ENCODE results near the gene PEX6.
A peak's percentile ranks its signal among the peaks of the same experiment; 100 is the strongest.
"Not testable (repeated sequence)": the region's sequence is repeated elsewhere in the genome, so short reads cannot be mapped to it uniquely, and the experiment has no call there.

PEX6 gene

GRCh38 chr6:42967228-42967627 is 11.8 kb downstream of the PEX6 start:
- no peak for DNase-seq (ENCODE audit: low read depth in 2 of 2)

- DNase-seq (ENCODE audit: low read depth in 2 of 2) = no peak
These were observed 12.4 kb downstream of the PEX6 start for GRCh38 chr6:42966571-42966970.

- no peak for DNase-seq (ENCODE audit: low read depth in 2 of 2)
These were observed 15.0 kb downstream of the PEX6 start for GRCh38 chr6:42963855-42964605.

GRCh38 chr6:42963179-42963854 is 15.7 kb downstream of the PEX6 start:
- DNase-seq (ENCODE audit: low read depth in 2 of 2) = no peak

- DNase-seq (ENCODE audit: low read depth in 2 of 2) = no peak
These were observed 16.3 kb downstream of the PEX6 start for GRCh38 chr6:42962502-42963178.

DNA sequence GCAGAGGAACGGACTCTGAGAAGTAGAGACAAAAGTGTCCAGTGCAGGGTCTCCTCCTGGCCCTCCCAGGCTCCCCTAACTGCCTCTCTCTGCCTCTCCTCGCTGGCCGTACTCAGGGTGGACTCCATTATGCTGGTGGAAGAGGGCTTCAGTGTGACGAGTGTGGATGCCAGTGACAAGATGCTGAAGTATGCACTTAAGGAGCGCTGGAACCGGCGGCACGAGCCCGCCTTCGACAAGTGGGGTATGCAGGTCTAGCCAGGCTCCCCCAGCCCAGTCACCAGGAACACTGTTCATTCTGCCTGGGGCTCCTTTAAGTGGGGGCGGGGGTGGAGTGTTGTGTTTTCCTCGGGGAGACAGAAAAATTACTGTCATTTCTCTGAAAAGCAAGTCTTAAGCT is 16.9 kb downstream of the PEX6 start:
- no peak for DNase-seq (ENCODE audit: low read depth in 2 of 2)

GRCh38 chr6:42961020-42961470 is 17.9 kb downstream of the PEX6 start:
- DNase-seq (ENCODE audit: low read depth in 2 of 2) = no peak

GRCh38 chr6:42960243-42961019 is 18.6 kb downstream of the PEX6 start, which contains the start of gene GNMT:
TSS of gene GNMT (plus strand) at chr6:42960754. CDS start at chr6:42960768, 14 bp downstream.
- DNase-seq (ENCODE audit: low read depth in 2 of 2) = peak in 1 of 2 donors; percentile 17

DNA sequence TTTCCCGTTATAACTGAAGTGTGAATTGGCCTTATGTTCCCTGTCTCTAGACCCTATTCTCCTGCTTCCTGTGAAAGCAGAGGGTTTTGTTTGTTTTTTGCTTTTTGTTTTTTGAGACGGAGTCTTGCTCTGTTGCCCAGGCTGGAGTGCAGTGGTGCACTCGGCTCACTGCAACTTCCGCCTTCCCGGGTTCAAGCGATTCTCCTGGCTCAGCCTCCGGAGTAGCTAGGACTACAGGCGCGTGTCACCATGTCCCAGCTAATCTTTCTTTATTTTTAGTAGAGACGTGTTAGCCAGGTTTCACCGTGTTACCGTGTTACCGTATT is 19.1 kb downstream of the PEX6 start:
- no peak for DNase-seq (ENCODE audit: low read depth in 2 of 2)

DNA sequence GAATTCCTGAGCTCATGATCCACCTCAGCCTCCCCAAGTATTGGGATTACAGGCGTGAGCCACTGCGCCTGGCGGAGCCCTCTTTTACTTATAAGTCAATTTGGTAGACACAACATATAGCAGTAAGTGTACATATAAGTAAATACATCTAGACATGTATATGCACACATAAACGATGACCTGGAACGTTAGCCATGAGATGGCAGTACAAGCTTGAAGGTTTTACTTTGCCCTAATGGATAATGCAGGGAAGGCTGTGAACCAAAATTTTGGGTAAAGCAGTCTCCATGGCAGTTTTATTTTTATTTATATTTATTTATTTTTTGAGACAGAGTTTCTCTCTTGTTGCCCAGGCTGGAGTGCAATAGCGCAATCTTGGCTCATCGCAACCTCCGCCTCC is 20.9 kb downstream of the PEX6 start:
- DNase-seq (ENCODE audit: low read depth in 2 of 2) = no peak

DNA sequence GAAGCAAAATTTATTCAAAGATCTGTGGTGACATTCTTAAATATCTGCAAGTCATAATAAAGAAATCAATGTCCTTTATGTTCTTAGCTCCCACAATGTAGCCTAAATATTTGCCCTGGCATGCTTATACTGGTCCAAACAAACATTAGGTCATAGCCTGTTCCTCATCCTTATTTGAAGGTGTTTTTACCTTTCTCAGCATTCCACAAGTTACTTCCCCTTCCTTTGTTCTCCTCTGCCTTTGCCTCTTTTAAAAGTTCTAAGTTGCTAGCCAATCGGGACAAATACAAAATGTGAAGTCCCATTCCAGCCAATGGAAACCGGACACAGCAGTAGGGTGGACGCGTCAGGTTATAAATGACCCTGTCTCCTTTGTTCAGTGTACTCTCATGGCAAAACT is 24.6 kb downstream of the PEX6 start:
- not testable (repeated sequence) for DNase-seq (ENCODE audit: low read depth in 2 of 2)

GRCh38 chr6:42952389-42952788 is 26.6 kb downstream of the PEX6 start:
- DNase-seq (ENCODE audit: low read depth in 2 of 2) = no peak

DNA sequence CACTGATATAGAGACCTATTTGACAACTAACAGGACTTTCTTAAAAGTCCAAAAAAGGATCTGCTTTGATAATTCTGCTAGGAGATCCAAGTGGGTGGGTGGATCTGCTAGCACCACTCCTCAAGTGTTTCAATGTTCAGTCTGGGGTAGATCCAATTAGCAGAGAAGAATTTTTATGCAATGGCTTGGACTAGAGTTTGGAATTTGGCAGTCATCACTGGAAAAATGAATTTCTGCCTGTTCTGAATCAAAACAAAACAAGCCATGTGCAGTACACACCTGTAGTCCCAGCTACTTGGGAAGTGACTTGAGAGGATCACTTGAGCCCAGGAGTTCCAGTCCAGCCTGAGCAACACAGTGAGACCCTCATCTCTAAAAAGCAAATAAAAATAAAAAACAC is 31.0 kb downstream of the PEX6 start:
- no peak for DNase-seq (ENCODE audit: low read depth in 2 of 2)

DNA sequence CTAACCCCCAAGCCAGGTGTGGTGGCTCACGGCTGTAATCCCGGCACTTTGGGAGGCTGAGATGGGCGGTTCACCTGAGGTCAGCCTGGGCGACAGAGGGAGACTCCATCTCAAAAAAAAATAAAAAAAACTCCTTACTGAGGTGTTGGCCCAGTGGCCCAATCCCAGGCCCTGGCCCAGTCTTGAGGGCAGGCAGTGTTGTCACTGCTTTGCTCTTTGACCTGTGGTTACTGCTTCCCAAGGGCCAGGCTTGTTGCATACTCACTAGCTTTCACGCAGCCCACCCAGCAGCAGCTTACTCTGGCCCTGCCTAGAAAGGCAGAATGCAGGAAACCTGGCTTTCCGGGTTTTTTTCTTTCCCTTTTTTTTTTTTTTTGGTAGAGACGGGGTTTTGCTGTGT is 36.5 kb downstream of the PEX6 start:
- no peak for DNase-seq (ENCODE audit: low read depth in 2 of 2)

DNA sequence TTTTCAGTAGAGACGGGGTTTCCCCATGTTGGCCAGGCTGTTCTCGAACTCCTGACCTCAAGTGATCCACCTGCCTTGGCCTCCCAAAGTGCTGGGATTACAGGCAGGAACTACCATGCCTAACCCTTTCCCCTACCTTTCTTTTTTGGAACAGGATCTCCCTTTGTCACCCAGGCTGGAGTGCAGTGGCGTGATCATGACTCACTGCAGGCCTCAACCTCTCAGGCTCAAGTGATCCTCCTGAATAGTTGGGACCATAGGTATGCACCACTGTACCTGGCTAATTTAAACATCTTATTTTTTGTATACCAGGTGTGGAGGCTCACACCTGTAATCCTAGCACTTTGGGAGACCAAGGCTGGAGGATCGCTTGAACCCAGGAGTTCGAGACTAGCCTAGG is 37.6 kb downstream of the PEX6 start:
- DNase-seq (ENCODE audit: low read depth in 2 of 2) = not testable (repeated sequence)

DNA sequence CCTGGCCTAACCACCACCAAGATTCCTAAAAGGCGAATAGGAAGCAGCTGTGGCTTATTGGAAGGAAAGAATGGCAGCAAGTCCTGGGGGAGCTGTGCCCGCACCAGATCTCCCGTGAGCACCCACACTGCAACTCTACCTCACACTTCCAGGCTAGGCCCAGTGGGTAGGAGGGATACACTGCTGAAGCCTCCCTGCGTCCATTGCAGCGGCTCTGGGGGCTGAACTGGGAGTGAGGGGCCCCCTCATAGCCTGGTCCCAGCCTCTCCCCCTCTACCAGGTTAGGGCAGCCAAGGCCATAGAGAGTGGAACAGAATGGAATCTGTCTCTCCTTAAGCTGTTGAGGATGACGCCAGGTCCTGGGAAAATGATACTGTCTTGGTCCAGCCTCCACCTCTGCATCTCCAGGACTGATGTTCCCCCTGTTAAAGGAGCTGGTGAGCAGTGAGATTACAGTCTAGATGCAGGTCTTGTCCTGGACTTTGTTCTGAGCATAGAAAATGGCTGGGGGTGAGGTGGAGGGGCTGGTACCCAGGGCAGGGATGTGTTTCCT is 38.4 kb downstream of the PEX6 start:
- no peak for DNase-seq (ENCODE audit: low read depth in 2 of 2)

GRCh38 chr6:42939810-42940167 is 39.2 kb downstream of the PEX6 start:
- no peak for DNase-seq (ENCODE audit: low read depth in 2 of 2)

GRCh38 chr6:42938987-42939809 is 39.8 kb downstream of the PEX6 start:
- DNase-seq (ENCODE audit: low read depth in 2 of 2) = no peak

DNA sequence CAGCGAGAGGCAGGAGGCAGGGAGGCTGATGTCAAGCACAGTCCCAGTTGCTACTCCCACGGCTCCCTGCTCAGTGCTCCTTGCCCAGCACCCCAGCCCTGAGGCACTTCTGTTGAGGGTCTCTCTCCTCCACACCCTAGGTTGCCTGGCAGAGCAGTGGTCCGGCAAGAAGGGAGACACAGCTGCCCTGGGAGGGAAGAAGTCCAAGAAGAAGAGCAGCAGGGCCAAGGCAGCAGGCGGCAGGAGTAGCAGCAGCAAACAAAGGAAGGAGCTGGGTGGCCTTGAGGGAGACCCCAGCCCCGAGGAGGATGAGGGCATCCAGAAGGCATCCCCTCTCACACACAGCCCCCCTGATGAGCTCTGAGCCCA is 40.6 kb downstream of the PEX6 start:
- DNase-seq (ENCODE audit: low read depth in 2 of 2) = no peak

DNA sequence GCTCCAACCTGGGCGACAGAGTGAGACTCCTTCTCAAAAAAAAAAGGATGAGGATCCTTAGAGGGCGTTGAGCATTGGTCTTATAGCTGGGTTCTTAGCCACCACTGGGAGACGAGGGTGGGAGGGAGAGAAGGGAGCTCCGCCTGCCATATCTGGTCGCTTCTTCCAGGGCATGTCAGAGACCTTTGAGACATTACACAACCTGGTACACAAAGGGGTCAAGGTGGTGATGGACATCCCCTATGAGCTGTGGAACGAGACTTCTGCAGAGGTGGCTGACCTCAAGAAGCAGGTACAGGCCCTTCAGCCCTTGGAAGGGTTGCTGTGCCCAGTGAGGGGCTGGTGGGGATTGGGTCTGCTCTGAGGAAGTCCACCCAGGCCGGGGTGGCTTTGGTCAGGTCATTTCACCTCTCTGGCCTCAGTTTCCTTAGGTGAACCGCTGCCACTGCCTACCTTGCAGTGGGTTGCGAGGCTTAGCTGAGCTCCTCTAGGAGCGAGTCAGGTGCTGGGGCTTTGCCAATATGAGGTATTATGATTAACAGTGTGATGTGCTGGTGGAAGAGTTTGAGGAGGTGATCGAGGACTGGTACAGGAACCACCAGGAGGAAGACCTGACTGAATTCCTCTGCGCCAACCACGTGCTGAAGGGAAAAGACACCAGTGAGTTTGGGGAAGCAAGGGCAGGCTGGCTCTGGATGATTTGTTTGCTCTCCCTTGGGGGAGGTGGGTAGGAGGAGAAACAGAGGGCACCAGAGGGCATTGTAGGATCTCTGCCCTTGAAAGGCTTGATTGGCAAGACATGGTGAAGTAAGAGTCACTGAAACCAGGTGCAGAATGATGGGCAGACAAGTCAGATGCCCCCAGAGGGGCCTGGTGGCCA is 41.2 kb downstream of the PEX6 start:
- DNase-seq (ENCODE audit: low read depth in 2 of 2) = no peak

All from stimulated activated CD4-positive, alpha-beta T cell treated with anti-CD3 and anti-CD28 coated beads, Interleukin-1b, Interleukin-23, amount 100 ng/mL, for 1 hour (primary cell).